Breast epithelium (tissue), 4 donors: ENCODE data around the gene GNAL. TPM values are rescaled to one million over a fixed set of nuclear protein-coding genes. Genes with fewer than 3 reads are reported as not detected.

Experiments used
- DNase-seq, 2 donors: peaks; one replicate each; pipeline ENCODE4 v3.0.0-alpha.2; 2019; ENCODE audit warnings: low spot score in 2 of 2
- H3K27ac ChIP-seq, 2 donors: fragments of 200-600 bp; sonication (generic) in 1 of 2; one replicate each; pipeline ENCODE4 v1.5.1; 2016 to 2019; ENCODE audit warnings: mild to moderate bottlenecking in 1 of 2
- H3K27me3 ChIP-seq, 2 donors: fragments of 200-600 bp; sonication (generic) in 1 of 2; one replicate each; pipeline versions ENCODE4 v1.5.1 to v1.6.0; 2017 to 2019; ENCODE audit warnings: control low read depth in 1 of 2, mild to moderate bottlenecking in 1 of 2
- H3K36me3 ChIP-seq: fragments of 200-600 bp; one replicate; pipeline ENCODE4 v1.5.1; 2019
- H3K4me1 ChIP-seq, 2 donors: fragments of 200-600 bp; sonication (generic); one replicate each; pipeline ENCODE4 v1.5.1; 2016 to 2019; ENCODE audit warnings: control low read depth in 1 of 2
- H3K4me3 ChIP-seq, 3 donors: fragments of 200-600 bp; sonication (generic); 1 replicate in 2 of 3; 2 replicates in 1 of 3; pipeline ENCODE4 v1.5.1; 2016 to 2019; ENCODE audit warnings: mild to moderate bottlenecking in 3 of 3, moderate library complexity in 2 of 3
- H3K9me3 ChIP-seq, 2 donors: fragments of 200-600 bp; sonication (generic) in 1 of 2; one replicate each; pipeline ENCODE4 v1.5.1; 2016 to 2019; ENCODE audit warnings: control low read depth in 1 of 2
- POLR2A ChIP-seq: fragments of 450-650 bp; IDR thresholded peaks from one replicate; pipeline ENCODE4 v1.6.1; 2016; ENCODE audit warnings: antibody characterized with exemption, mild to moderate bottlenecking, moderate library complexity
- POLR2AphosphoS5 ChIP-seq, 3 donors: sonication (generic); formaldehyde crosslinking; IDR thresholded peaks; one replicate each; pipeline ENCODE4 v1.6.1; 2017; ENCODE audit warnings: antibody characterized with exemption in 3 of 3
- intact Hi-C: fragments of 100-400 bp; cut with DNase I; formaldehyde crosslinking; loops from one replicate; pipeline ENCODE4 v1.15.1; 2023; ENCODE audit warnings: low total_unique reads
- total RNA-seq, 3 donors: library from RNA; depleted of rRNA; stranded (reverse); fragments of >200 nt; gene quantifications; one replicate each; pipeline ENCODE4 v1.1.0, GENCODE V29; 2016
- TF ChIP-seq, protein P1 (sequence below), 3 donors: fragments of 450-650 bp; IDR thresholded peaks; one replicate each; pipeline ENCODE4 v1.5.1; 2016 to 2017; ENCODE audit warnings: antibody characterized with exemption in 3 of 3, mild to moderate bottlenecking in 3 of 3, moderate library complexity in 3 of 3

GNAL gene
- total RNA-seq, 3 donors from 2014 or later: 6.6 to 15.4 (median 7.5) TPM

DNA sequence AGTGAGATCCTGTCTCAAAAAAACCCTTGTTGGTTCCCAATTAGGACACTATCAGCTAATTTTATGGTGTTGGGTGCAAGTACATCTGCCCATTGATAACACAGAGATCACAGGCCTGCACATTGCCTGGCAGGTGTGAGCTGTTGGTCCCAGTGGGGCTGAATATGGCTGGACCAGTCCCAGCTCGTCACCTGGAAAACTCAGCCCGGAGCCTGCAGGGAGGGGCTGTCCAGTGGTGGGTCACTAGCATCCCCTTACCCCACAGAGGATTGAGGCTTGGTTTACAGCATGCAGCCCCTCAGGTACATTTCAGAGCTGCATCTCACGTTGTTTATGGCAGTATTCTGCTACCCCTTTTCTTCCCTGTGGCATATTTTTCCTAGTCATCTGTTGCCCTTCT, 121.3 kb downstream of the GNAL start:
- Histone ChIP-seq H3K36me3 (no peaks in the 10 kb centered on the region), H3K9me3 (no peaks in the 10 kb centered on the region), H3K4me3 (no peak overlapping the region), H3K27me3 (no peaks in the 10 kb centered on the region), H3K27ac (no peak overlapping the region), H3K4me1 (no peaks in the 10 kb centered on the region)
- intact Hi-C loops: no loop called here
- no peak for DNase-seq
- TF ChIP-seq, protein P1, sequence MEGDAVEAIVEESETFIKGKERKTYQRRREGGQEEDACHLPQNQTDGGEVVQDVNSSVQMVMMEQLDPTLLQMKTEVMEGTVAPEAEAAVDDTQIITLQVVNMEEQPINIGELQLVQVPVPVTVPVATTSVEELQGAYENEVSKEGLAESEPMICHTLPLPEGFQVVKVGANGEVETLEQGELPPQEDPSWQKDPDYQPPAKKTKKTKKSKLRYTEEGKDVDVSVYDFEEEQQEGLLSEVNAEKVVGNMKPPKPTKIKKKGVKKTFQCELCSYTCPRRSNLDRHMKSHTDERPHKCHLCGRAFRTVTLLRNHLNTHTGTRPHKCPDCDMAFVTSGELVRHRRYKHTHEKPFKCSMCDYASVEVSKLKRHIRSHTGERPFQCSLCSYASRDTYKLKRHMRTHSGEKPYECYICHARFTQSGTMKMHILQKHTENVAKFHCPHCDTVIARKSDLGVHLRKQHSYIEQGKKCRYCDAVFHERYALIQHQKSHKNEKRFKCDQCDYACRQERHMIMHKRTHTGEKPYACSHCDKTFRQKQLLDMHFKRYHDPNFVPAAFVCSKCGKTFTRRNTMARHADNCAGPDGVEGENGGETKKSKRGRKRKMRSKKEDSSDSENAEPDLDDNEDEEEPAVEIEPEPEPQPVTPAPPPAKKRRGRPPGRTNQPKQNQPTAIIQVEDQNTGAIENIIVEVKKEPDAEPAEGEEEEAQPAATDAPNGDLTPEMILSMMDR (IDR thresholded peaks at IDR 0.05): no peak
- TF ChIP-seq POLR2A (no peak), POLR2AphosphoS5 (IDR thresholded peaks at IDR 0.05) (no peak)

DNA sequence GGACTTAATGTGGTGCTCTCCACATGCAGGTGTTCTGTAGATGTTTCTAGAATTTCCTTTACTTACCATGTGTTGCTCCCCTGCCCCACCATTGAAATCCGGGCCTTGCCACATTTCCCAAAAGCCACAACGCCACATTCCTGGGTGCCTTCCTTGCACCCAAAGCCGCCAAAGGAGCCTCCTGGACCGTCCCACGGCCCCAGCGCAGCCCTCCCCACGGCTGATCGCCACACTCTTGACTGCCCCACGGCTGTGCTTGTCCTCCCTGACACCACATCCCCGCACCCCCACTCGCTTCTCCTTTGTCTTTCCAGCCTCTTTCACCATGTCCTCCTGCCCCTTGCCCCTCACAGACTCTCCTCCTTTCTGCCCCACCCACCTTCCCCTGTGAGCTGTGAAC, 121.9 kb downstream of the GNAL start:
- TF ChIP-seq POLR2AphosphoS5 (IDR thresholded peaks at IDR 0.05): no peak
- no peak for TF ChIP-seq POLR2A
- TF ChIP-seq, protein P1 (IDR thresholded peaks at IDR 0.05): no peak
- Histone ChIP-seq H3K4me3 (no peak overlapping the region), H3K9me3 (no peaks in the 10 kb centered on the region), H3K36me3 (no peaks in the 10 kb centered on the region), H3K27me3 (no peaks in the 10 kb centered on the region), H3K4me1 (no peaks in the 10 kb centered on the region), H3K27ac (no peak overlapping the region)
- intact Hi-C loops: no loop called here
- DNase-seq: no peak

DNA sequence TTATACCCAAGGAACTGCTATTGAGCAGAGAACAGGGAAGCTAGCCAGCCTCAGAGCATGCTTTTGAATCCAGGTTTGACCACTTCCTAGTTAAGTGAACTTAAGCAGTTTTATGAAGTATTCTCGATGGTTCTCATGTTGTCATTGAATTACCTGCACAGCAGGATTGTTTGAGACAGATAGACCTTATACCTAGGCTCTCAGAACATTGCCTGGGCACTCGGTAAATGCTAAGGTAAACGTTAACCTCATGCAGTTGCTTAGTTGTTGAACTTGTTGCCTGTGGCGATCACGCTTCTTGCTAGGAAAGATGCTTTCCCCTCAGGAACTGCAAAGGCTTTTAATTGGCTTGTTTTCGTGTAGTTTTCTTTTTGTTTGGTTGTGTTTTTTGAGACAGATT, 128.2 kb downstream of the GNAL start:
- H3K4me1 ChIP-seq: no peaks in the 10 kb centered on the region
- H3K27me3 ChIP-seq: no peaks in the 10 kb centered on the region
- H3K4me3 ChIP-seq: no peak overlapping the region
- intact Hi-C loops: no loop called here
- TF ChIP-seq POLR2A: no peak
- no peak for TF ChIP-seq POLR2AphosphoS5 (IDR thresholded peaks at IDR 0.05)
- TF ChIP-seq, protein P1 (IDR thresholded peaks at IDR 0.05): no peak
- DNase-seq: no peak
- no peaks in the 10 kb centered on the region for H3K9me3 ChIP-seq
- H3K27ac ChIP-seq: no peak overlapping the region
- H3K36me3 ChIP-seq: no peaks in the 10 kb centered on the region

DNA sequence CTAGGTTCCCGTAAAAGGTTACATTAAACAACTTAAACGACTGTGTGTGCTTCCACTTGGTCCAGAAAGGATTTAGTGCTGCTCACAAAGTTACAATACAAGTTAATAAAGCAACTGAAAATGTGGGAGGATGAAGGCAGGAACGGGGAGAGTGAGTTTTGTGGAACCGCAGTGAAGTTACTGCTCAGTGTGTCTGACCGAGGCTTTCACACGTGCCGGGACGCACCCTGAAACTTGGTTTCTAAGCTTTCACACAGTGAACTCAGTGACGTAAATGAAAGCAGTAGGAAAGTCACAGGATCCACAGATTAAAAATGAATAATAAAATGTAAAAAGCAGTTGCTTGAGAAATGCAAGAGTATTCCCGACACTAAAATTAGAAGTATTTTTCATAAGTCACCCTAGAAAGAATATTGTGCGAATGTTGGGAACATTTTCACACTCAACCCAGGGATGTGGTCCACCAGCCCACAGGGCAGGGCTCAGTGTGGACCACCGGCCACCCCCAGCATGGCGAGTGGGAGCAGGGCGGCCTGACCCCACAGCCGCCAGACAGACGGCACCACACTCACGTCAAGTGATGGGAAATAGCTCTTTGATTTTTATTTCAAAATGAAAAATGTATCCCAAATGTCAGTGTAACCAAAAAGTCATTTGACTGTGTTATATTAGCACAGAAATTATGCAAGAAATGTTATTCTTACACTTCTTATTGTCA, 129.6 kb downstream of the GNAL start:
- intact Hi-C loops: no loop called here
- TF ChIP-seq POLR2AphosphoS5 (IDR thresholded peaks at IDR 0.05) (no peak), POLR2A (no peak)
- TF ChIP-seq, protein P1 (IDR thresholded peaks at IDR 0.05): no peak
- Histone ChIP-seq H3K4me3 (no peak overlapping the region), H3K27me3 (no peaks in the 10 kb centered on the region), H3K36me3 (no peaks in the 10 kb centered on the region), H3K27ac (no peak overlapping the region), H3K4me1 (no peaks in the 10 kb centered on the region), H3K9me3 (no peaks in the 10 kb centered on the region)
- no peak for DNase-seq

DNA sequence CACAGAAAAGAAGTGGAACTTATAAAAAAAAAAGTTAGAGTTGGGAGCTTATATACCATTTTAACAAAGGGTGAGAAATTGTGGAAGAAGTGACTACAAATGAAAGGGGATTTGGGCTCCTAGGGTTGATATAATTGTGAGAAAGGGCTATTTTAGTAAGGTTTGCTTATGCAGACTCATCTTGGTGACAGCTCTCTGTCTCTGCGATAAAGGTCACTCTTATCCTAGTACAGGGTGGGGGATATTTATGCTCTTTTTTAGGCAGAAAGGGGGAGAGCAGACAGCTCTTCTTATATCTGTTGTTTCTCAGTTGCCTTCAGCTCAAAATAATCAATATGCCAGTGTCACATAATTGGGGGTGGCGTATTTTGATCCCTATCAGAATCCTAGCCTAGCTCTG, 130.9 kb downstream of the GNAL start:
- TF ChIP-seq, protein P1 (IDR thresholded peaks at IDR 0.05): no peak
- no peak for TF ChIP-seq POLR2AphosphoS5 (IDR thresholded peaks at IDR 0.05)
- TF ChIP-seq POLR2A: no peak
- H3K4me1 ChIP-seq: no peaks in the 10 kb centered on the region

More for the DNA sequence above, 130.9 kb downstream of the GNAL start:
- intact Hi-C loops: no loop called here
- Histone ChIP-seq H3K36me3 (no peaks in the 10 kb centered on the region), H3K27ac (no peak overlapping the region), H3K4me3 (no peak overlapping the region), H3K27me3 (no peaks in the 10 kb centered on the region), H3K9me3 (no peaks in the 10 kb centered on the region)
- DNase-seq: no peak
